Measurements from ENCODE around the gene CEP164.

DNA sequence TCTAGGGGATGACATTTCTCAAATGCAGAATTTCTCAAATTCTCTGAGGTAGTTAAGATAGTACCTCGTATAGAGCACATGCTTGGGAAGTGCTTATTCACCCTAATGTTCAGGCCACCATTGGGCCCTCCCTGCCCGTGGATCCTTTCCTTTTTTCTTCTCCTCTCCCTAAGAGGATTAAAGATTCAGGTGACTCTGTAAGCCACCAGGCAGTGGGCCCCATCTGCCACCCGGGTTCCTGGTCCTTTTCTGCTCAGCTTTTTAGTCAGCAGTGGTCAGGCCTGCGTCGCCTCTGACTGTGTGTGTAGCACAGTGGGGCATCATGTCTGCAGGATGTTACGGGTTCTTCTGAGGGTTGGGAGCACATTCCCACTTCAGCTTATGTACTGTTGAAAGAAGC lies 7.2 kb downstream of the CEP164 start:
- TF ChIP-seq POU2F2 (IDR thresholded peaks at IDR 0.05; ENCODE audit: borderline replicate concordance, low read depth, low read length) (no peak), DPF2 (IDR thresholded peaks at IDR 0.05) (no peak), EP300 (IDR thresholded peaks at IDR 0.05; ENCODE audit: borderline replicate concordance in 1 of 2, control insufficient read depth in 1 of 2, low read depth in 2 of 2, low read length in 2 of 2) (no peak), EZH2 (IDR thresholded peaks at IDR 0.05; ENCODE audit: borderline replicate concordance, control insufficient read depth, low read depth, low read length) (no peak), POLR2AphosphoS5 (IDR thresholded peaks at IDR 0.05; ENCODE audit: low read length) (no peak), CHD4 (IDR thresholded peaks at IDR 0.05) (no peak), RFX5 (IDR thresholded peaks at IDR 0.05; ENCODE audit: low read depth, low read length) (no peak)
- TF ChIP-seq, protein P1, sequence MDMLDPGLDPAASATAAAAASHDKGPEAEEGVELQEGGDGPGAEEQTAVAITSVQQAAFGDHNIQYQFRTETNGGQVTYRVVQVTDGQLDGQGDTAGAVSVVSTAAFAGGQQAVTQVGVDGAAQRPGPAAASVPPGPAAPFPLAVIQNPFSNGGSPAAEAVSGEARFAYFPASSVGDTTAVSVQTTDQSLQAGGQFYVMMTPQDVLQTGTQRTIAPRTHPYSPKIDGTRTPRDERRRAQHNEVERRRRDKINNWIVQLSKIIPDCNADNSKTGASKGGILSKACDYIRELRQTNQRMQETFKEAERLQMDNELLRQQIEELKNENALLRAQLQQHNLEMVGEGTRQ (IDR thresholded peaks at IDR 0.05; ENCODE audit: borderline replicate concordance, low read depth, low read length), result no peak
- TF ChIP-seq, protein P2, sequence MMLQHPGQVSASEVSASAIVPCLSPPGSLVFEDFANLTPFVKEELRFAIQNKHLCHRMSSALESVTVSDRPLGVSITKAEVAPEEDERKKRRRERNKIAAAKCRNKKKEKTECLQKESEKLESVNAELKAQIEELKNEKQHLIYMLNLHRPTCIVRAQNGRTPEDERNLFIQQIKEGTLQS (IDR thresholded peaks at IDR 0.05; ENCODE audit: borderline replicate concordance, extremely low read depth, low read depth, low read length), result no peak
- TF ChIP-seq, protein P3, sequence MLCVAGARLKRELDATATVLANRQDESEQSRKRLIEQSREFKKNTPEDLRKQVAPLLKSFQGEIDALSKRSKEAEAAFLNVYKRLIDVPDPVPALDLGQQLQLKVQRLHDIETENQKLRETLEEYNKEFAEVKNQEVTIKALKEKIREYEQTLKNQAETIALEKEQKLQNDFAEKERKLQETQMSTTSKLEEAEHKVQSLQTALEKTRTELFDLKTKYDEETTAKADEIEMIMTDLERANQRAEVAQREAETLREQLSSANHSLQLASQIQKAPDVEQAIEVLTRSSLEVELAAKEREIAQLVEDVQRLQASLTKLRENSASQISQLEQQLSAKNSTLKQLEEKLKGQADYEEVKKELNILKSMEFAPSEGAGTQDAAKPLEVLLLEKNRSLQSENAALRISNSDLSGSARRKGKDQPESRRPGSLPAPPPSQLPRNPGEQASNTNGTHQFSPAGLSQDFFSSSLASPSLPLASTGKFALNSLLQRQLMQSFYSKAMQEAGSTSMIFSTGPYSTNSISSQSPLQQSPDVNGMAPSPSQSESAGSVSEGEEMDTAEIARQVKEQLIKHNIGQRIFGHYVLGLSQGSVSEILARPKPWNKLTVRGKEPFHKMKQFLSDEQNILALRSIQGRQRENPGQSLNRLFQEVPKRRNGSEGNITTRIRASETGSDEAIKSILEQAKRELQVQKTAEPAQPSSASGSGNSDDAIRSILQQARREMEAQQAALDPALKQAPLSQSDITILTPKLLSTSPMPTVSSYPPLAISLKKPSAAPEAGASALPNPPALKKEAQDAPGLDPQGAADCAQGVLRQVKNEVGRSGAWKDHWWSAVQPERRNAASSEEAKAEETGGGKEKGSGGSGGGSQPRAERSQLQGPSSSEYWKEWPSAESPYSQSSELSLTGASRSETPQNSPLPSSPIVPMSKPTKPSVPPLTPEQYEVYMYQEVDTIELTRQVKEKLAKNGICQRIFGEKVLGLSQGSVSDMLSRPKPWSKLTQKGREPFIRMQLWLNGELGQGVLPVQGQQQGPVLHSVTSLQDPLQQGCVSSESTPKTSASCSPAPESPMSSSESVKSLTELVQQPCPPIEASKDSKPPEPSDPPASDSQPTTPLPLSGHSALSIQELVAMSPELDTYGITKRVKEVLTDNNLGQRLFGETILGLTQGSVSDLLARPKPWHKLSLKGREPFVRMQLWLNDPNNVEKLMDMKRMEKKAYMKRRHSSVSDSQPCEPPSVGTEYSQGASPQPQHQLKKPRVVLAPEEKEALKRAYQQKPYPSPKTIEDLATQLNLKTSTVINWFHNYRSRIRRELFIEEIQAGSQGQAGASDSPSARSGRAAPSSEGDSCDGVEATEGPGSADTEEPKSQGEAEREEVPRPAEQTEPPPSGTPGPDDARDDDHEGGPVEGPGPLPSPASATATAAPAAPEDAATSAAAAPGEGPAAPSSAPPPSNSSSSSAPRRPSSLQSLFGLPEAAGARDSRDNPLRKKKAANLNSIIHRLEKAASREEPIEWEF (IDR thresholded peaks at IDR 0.05; ENCODE audit: insufficient replicate concordance, low read depth, low read length), result no peak
- TF ChIP-seq, protein P4, sequence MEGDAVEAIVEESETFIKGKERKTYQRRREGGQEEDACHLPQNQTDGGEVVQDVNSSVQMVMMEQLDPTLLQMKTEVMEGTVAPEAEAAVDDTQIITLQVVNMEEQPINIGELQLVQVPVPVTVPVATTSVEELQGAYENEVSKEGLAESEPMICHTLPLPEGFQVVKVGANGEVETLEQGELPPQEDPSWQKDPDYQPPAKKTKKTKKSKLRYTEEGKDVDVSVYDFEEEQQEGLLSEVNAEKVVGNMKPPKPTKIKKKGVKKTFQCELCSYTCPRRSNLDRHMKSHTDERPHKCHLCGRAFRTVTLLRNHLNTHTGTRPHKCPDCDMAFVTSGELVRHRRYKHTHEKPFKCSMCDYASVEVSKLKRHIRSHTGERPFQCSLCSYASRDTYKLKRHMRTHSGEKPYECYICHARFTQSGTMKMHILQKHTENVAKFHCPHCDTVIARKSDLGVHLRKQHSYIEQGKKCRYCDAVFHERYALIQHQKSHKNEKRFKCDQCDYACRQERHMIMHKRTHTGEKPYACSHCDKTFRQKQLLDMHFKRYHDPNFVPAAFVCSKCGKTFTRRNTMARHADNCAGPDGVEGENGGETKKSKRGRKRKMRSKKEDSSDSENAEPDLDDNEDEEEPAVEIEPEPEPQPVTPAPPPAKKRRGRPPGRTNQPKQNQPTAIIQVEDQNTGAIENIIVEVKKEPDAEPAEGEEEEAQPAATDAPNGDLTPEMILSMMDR (IDR thresholded peaks at IDR 0.05 in 2 of 3, conservative IDR thresholded peaks at IDR 0.05 in 1 of 3; ENCODE audit: control insufficient read depth in 2 of 3, extremely low read depth in 1 of 3, insufficient read depth in 1 of 3, low read depth in 3 of 3, low read length in 3 of 3), result no peak

Measured in GM12878 (cell line).